Measurements from ENCODE around the gene FBXW11.

The FBXW11 gene

DNA sequence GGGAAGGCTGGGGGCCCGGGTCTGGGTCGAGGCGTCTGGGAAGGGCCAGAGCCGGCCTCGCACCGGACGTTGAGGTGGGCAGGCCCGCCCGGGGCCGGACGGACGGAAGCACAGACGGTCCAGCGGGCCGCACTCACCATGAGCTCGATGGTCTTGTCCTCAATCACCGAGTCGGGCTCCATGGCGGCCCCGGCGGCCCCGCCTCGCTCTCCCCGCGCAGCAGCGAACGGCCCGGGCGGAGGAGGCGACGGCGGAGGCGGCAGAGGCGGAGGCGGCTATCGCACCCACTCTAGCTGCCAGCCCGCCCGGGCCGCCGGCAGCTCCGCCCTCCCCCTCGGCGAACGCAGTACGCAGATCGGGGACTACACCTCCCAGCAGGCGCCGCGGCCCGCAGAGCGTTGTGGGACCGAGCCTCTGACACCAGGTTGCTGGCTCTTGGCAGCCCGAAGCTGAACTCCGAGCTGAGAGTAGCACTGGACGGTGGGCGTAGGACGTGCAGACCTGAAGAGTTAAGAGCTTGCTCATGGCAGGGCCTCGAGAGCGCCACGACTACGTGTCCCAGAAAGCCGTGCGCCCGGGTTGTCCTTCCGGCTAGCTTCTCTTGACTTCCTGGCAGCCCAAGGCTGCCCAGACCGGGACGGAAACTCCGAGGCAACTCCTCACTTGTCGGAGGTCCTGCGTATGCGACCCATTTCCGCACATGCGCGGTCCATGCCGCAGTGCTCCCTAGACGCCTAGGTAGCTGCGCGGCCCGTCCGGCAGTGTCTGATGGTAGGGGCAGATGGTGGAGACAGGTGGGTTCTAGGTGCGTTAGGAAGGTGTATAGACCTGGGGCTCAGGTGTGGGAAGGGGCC lies at the start of gene FBXW11:
FBXW11 (minus strand) TSS at position 318 of the 854 bp plus-strand sequence; CDS start at position 182, 136 bp downstream.
- Mint-ChIP-seq H3K4me1 (peaks cover 30 to 40% of the 10 kb centered on the region in 2 donors), H3K36me3 (peaks cover 24 to 27% of the 10 kb centered on the region in 2 donors), H3K27me3 (no peaks in the 10 kb centered on the region), H3K4me3 (peak within 1 kb of the TSS; percentile 89 to 91), H3K9me3 (no peaks in the 10 kb centered on the region), H3K27ac (peak within 1 kb of the TSS; percentile 99)
- ATAC-seq (replicated peaks) (peak; percentile 81 to 86), DNase-seq (peak; percentile 95)

DNA sequence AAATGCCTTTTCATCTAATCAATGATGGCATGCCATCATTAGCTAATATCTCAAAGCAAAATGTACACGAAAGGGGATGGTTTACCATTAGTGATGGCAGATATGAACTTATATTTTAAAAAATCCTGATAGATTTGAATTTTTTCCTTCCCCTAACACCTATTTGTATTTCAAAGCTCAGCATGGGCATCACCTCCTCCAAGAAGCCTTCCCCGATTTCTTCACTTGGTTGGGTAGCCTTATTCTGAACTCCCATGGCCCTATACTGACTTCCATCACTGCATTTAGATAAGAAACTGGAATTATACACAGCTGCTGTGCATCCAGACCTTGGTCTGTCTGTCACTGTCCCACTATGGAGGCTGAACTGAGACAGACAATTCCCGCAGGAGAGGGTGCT lies 49.6 kb upstream of the FBXW11 start:
- Mint-ChIP-seq H3K36me3 (peaks cover 47 to 65% of the 10 kb centered on the region in 2 donors), H3K4me3 (no peak overlapping the region), H3K9me3 (no peaks in the 10 kb centered on the region), H3K27me3 (no peaks in the 10 kb centered on the region), H3K4me1 (peaks cover 0 to 2% of the 10 kb centered on the region in 2 donors), H3K27ac (peak overlapping the region; percentile 14)
- DNase-seq = no peak
- ATAC-seq (replicated peaks) = no peak

DNA sequence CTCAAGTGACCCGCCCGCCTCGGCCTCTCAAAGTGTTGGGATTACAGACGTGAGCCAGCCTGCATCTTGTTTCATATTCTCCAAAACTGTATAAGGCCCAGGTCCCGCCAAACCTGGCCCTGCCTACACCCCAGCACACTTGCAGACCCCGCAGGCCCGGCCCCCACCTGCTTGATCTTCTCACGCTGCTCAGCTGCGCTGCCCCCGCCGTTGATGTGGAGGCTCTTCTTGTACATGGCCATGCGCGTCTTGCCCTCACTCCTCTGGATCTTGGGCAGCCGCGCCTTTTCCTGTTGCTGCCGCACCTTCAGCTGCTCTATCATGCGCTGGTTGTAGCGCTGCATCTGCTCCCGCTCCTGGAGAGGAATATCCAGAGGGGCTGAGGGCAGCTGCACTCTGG lies 49.0 kb upstream of the FBXW11 start:
- H3K4me3 Mint-ChIP-seq = no peak overlapping the region
- DNase-seq = no peak
- H3K27me3 Mint-ChIP-seq = no peaks in the 10 kb centered on the region
- H3K36me3 Mint-ChIP-seq = peaks cover 46 to 64% of the 10 kb centered on the region in 2 donors
- no peaks in the 10 kb centered on the region for H3K9me3 Mint-ChIP-seq
- ATAC-seq (replicated peaks) = no peak
- H3K4me1 Mint-ChIP-seq = peaks cover 0 to 2% of the 10 kb centered on the region in 2 donors
- H3K27ac Mint-ChIP-seq = peak overlapping the region; percentile 34

DNA sequence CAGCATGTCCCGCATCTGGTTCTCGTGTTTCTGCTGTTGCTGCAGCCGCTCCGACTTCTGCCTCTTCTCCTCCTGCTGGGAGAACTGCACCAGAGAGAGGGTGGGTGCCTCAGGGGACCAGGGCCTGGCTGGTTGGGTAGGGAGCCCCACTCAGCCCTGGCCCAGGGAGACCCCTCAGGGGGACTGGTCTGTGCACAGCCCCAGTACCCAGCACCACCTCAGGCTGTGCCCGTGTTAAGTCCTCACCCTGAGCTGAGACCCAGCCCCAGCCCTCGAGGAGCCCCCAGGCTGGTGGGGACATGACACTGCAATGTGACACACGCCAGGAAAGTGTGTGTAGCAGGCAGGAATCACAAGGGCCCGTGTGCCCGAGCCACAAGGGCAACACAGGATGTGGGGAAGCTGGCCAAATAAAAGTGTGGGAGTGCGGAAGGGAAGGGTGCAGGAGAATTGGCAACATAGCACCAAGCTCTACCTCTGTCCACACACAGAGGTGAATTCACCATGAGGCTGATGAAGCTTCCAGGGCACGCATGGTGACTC lies 48.2 kb upstream of the FBXW11 start:
- H3K9me3 Mint-ChIP-seq = no peaks in the 10 kb centered on the region
- H3K36me3 Mint-ChIP-seq = peaks cover 38 to 56% of the 10 kb centered on the region in 2 donors
- no peak overlapping the region for H3K4me3 Mint-ChIP-seq
- H3K4me1 Mint-ChIP-seq = peaks cover 0 to 2% of the 10 kb centered on the region in 2 donors
- no peak overlapping the region for H3K27ac Mint-ChIP-seq
- ATAC-seq (replicated peaks) = no peak
- no peak for DNase-seq
- H3K27me3 Mint-ChIP-seq = no peaks in the 10 kb centered on the region

DNA sequence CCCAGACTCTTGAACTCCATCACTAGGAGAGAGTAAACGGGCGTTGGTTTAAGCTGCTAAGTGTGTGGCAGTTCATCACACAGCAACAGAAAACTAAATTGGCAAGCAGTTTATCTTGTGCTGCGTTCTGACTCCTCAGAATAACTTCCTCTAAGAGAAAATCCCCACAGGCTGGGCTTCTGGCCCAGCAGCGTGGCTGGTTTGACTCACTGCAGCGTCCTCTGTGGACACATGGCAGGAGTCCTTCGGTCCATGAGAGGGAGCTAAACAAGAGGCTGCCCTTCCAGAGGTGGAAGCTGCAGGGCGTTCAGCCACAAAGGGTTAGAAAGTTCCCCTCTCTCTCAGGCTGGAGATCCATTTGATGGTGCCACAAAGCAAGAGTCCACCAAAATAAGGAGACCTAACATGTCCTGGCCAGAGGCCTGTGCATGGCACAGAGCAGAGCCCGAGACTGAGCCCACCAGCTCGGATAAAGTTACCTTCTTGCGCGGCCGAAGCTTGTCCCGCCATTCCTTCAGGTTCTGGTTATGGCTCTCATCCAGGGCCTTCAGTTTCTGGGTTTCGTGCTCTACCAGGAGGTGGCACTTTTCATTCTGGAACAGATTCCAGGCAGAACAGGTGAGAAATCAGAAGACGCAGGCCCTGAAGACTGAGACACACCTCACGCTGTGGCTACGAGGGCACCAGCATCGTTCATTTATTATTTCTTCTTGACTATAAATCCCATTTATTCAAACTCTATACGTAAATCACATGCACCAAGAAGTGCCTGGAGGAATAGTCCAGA lies 46.2 kb upstream of the FBXW11 start:
- ATAC-seq (replicated peaks) (no peak), DNase-seq (no peak)
- peaks cover 8 to 13% of the 10 kb centered on the region in 2 donors for H3K4me1 Mint-ChIP-seq
- H3K4me3 Mint-ChIP-seq = no peak overlapping the region
- no peak overlapping the region for H3K27ac Mint-ChIP-seq
- H3K9me3 Mint-ChIP-seq = no peaks in the 10 kb centered on the region
- H3K27me3 Mint-ChIP-seq = no peaks in the 10 kb centered on the region
- peaks cover 44 to 64% of the 10 kb centered on the region in 2 donors for H3K36me3 Mint-ChIP-seq

DNA sequence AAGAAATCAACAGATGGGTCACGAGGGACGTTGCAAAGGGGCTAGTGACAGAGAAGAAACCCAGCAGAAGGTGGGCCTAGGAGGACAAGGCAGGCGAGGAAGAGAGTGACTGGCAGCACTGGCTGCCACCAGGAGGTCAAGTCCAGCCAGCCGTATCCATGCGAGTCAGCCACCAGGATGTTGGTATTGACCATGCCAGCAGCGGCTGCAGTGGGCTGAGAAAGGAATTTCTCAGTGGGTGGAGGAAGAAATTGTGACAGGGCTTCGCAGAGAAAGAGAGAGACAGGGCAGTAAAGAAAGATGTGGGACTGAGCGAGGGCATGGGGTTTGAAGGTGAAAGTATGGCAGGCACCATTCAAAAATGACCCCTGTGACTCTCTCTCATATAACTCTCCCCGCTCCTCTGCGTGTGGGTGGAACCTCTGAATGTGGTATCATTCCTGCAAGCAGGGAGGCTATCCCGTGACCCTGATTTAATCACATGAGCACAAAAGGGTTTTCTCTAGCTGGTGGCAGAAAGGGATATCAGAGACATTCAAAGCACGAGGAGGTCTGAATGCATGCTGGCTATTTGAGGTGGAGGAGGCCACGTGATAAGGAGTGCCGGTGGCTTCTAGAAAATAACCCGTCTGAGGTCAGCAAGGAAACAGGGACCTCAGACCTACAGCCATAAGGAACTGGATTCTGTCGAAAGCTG lies 45.4 kb upstream of the FBXW11 start:
- H3K27ac Mint-ChIP-seq = peak overlapping the region; percentile 56
- H3K36me3 Mint-ChIP-seq = peaks cover 43 to 62% of the 10 kb centered on the region in 2 donors
- H3K9me3 Mint-ChIP-seq = no peaks in the 10 kb centered on the region
- H3K27me3 Mint-ChIP-seq = no peaks in the 10 kb centered on the region
- H3K4me1 Mint-ChIP-seq = peaks cover 8 to 13% of the 10 kb centered on the region in 2 donors
- H3K4me3 Mint-ChIP-seq = peak overlapping the region in 1 of 2 donors; percentile 46
- DNase-seq = no peak
- ATAC-seq (replicated peaks) = no peak

DNA sequence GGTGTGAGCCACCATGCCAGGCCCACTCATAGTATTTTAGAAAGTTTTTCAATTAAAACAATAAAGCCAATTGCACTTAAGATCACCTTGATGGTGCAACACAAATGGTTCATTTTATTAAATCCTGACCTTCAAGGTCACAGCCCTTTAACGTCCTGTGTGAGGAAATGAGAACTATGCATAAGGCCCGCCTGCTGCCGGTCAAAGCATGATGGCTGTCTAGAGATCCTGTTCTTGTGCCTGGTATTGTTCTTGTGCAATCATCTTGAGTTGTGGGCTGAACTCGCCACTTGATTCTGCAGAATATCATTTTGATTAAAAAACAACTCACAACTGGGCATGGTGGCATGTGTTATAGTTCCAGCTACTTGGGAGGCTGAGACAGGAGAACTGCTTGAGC lies 43.6 kb upstream of the FBXW11 start:
- no peaks in the 10 kb centered on the region for H3K27me3 Mint-ChIP-seq
- no peak overlapping the region for H3K4me3 Mint-ChIP-seq

DNA sequence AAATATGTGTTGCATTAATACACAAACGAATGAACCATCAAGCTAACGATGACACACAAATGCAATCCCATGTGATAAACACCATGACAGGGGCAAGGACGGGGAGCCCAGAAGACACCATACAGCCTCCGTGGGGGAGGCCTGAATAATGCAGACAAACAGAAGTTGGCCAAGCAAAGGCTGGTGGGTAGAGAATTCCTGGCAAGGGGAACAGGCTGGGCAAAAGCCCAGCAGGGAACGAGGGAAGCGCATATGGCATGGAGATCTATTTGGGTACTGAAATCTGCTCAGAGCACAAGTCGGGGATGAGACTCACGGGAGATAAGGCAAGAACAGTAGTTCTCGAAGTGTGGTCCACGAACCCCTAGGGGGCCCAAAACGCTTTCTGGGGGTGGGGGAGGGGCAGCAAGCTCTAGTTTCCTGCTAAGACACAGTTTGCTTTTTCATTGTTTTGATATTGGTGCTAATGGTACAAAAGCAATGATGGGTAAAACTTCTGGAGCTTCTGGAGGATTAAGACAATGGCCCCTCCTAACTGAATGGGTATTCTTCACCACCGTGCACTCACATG lies 42.9 kb upstream of the FBXW11 start:
- DNase-seq = no peak
- Mint-ChIP-seq H3K27ac (peak overlapping the region; percentile 81), H3K36me3 (peaks cover 35 to 61% of the 10 kb centered on the region in 2 donors), H3K4me1 (peaks cover 15 to 19% of the 10 kb centered on the region in 2 donors), H3K4me3 (no peak overlapping the region), H3K27me3 (no peaks in the 10 kb centered on the region), H3K9me3 (no peaks in the 10 kb centered on the region)
- no peak for ATAC-seq (replicated peaks)

More for the DNA sequence above, 43.6 kb upstream of the FBXW11 start:
- DNase-seq = no peak
- Mint-ChIP-seq H3K27ac (no peak overlapping the region), H3K9me3 (no peaks in the 10 kb centered on the region), H3K36me3 (peaks cover 32 to 56% of the 10 kb centered on the region in 2 donors), H3K4me1 (peaks cover 9 to 16% of the 10 kb centered on the region in 2 donors)
- ATAC-seq (replicated peaks) = no peak

DNA sequence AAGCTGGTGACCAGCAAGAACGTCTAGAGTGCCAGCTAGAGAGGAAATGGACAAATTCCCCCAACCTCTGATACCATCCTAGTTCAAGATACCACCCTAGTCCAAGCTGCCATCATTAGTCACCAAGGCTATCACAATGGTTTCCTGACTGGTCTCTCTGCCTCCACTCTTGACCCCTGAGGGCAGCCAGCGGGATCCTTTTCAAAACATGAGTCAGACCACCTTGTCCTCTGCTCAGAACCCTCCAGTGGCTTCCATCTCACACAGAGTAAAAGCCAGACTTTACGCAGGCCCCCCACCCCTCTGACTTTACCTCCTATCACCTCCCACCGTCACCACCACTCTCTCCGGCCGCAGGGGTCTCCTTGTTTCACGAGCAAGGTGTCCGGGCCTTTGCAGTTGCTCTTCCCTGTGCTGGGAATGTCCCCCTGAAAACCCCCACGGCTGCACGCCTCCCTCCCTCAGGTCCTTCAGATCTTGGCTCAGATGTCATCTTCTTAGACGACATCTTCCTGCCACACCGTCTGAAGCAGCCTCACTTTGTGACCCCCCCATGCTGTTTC lies 42.2 kb upstream of the FBXW11 start:
- DNase-seq = no peak
- Mint-ChIP-seq H3K27me3 (no peaks in the 10 kb centered on the region), H3K4me3 (no peak overlapping the region), H3K9me3 (no peaks in the 10 kb centered on the region), H3K36me3 (peaks cover 31 to 64% of the 10 kb centered on the region in 2 donors), H3K27ac (peak overlapping the region; percentile 81), H3K4me1 (peaks cover 15 to 20% of the 10 kb centered on the region in 2 donors)
- ATAC-seq (replicated peaks) = no peak

DNA sequence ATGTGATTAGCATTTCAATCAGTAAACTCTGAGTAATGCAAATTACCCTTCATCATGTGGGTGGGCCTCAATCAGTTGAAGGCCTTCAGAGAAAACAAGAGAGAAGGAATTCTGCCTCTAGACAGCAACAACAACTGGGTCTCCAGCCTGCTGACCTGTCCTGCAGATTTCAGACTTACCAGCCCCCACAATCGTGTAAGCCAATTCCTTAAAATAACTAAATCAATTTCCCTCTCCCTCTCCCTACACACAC lies 41.7 kb upstream of the FBXW11 start:
- ATAC-seq (replicated peaks) (no peak), DNase-seq (no peak)
- Mint-ChIP-seq H3K27ac (no peak overlapping the region), H3K36me3 (peaks cover 30 to 61% of the 10 kb centered on the region in 2 donors), H3K27me3 (no peaks in the 10 kb centered on the region), H3K4me3 (no peak overlapping the region), H3K4me1 (peaks cover 15 to 23% of the 10 kb centered on the region in 2 donors), H3K9me3 (no peaks in the 10 kb centered on the region)

DNA sequence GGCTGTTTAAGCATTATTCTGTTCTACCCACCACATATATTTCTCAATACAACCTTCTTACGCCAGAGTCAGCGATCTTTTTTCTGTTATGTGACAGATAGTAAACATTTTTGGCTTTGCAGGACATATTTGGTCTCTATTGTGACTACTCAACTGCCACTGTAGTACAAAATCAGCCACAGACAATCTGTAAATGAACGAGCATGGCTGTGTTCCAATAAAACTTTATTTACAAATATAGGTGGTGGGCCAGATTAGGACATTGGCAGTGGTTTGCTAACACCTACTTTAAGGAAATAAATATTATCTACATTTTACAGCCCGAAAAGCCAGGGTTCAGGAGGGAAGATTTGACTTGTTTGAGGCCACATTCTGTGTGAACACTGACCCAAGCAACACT lies 40.2 kb upstream of the FBXW11 start:
- H3K4me1 Mint-ChIP-seq = peaks cover 15 to 23% of the 10 kb centered on the region in 2 donors
- ATAC-seq (replicated peaks) (no peak), DNase-seq (no peak)
- no peaks in the 10 kb centered on the region for H3K27me3 Mint-ChIP-seq
- no peaks in the 10 kb centered on the region for H3K9me3 Mint-ChIP-seq
- no peak overlapping the region for H3K27ac Mint-ChIP-seq
- H3K4me3 Mint-ChIP-seq = no peak overlapping the region
- H3K36me3 Mint-ChIP-seq = peaks cover 25 to 60% of the 10 kb centered on the region in 2 donors

DNA sequence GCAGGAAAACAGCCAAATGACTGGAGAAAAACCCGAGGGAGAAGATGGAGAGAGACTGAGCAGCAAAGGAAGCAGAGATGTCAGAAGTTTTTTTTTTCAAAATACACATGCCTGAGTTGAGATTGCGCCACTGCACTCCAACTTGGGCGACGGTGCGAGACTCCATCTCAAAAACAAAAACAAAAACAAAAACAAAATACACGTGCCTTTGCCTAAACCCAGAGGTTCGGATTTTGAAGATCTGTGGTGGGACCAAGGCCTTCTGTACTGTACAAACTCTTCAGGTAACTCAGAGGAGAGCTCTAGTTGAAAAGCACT lies 38.8 kb upstream of the FBXW11 start:
- H3K4me1 Mint-ChIP-seq = peaks cover 15 to 24% of the 10 kb centered on the region in 2 donors
- no peak for ATAC-seq (replicated peaks)
- H3K27me3 Mint-ChIP-seq = no peaks in the 10 kb centered on the region
- peak overlapping the region; percentile 68 for H3K27ac Mint-ChIP-seq
- no peaks in the 10 kb centered on the region for H3K9me3 Mint-ChIP-seq
- H3K36me3 Mint-ChIP-seq = peaks cover 21 to 53% of the 10 kb centered on the region in 2 donors
- no peak for DNase-seq
- no peak overlapping the region for H3K4me3 Mint-ChIP-seq

DNA sequence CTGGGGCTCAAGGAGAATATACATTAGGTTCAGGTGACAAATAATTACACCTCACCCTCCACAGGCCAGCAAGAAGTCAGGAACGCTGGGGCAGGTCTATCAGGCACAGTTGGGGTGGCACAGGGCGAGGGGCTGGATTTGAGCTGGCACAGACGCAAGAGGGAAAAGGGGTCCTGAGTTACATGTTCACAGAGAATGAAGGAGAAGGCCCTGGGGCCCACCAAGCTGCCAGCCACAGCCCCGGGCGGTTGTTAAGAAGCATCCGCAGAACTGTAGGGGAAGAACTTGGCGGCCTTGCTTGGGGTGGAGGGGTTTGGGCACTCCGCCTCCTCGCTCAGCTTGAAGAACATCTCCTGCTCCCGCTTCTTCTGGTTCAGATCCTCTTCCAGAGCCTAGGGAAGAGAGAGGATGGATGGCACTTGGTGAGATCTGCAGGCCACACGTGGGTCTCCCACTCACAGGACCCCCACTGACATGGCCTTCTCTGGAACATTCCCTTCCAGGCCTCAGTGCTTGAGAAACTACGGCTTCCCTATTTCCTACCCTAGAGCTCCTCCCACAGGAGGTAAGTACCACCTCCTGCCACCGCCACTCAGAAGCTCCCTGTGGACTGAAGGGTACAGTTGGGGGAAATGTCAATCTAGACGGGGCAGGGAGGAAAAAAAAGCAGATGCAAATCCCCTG lies 38.3 kb upstream of the FBXW11 start:
- DNase-seq (no peak), ATAC-seq (replicated peaks) (peak; percentile 48 to 58)
- Mint-ChIP-seq H3K9me3 (no peaks in the 10 kb centered on the region), H3K36me3 (peaks cover 21 to 57% of the 10 kb centered on the region in 2 donors), H3K27me3 (no peaks in the 10 kb centered on the region), H3K27ac (peak overlapping the region; percentile 76), H3K4me1 (peaks cover 19 to 29% of the 10 kb centered on the region in 2 donors), H3K4me3 (no peak overlapping the region)
